ENCODE data around the gene RAB40C. TPM values are rescaled to one million over a fixed set of nuclear protein-coding genes. Genes with fewer than 3 reads are reported as not detected.

RAB40C gene
- total and polyA plus RNA-seq, 2 donors from 2014 or later, result 18.1 to 24.0 TPM

GRCh38 chr16:669666-670065 is 79.8 kb downstream of the RAB40C start:
- peaks cover 0 to 12% (median 10%) of the 10 kb centered on the region in 3 donors for H3K36me3 ChIP-seq (ENCODE audit: control insufficient read depth in 2 of 3, insufficient read depth in 3 of 3, low read length in 3 of 3)
- peaks cover 0 to 14% (median 4%) of the 10 kb centered on the region in 3 donors for H3K4me1 ChIP-seq (ENCODE audit: control insufficient read depth in 2 of 3, insufficient read depth in 2 of 3, low read depth in 1 of 3, low read length in 3 of 3)
- no peaks in the 10 kb centered on the region for H3K9me3 ChIP-seq (ENCODE audit: control insufficient read depth in 2 of 3, insufficient read depth in 1 of 3, low read length in 3 of 3)
- intact Hi-C loops (cut with DNase I), result no loop called here
- FAIRE-seq, result no peak
- H3K4me3 ChIP-seq (ENCODE audit: low read length in 3 of 3), result no peak overlapping the region
- DNase-seq, result no peak
- H3K27ac ChIP-seq (ENCODE audit: low read depth in 2 of 2, low read length in 2 of 2), result no peak overlapping the region
- H3K27me3 ChIP-seq (ENCODE audit: control insufficient read depth, insufficient read depth, low read length), result no peaks in the 10 kb centered on the region
- TF ChIP-seq CTCF (IDR thresholded peaks at IDR 0.05; ENCODE audit: borderline replicate concordance, extremely low read depth, insufficient read depth), result no peak
- H3K9ac ChIP-seq (ENCODE audit: low read length in 3 of 3), result no peak overlapping the region

- no peaks in the 10 kb centered on the region for H3K9me3 ChIP-seq (ENCODE audit: control insufficient read depth in 2 of 3, insufficient read depth in 1 of 3, low read length in 3 of 3)
- DNase-seq (no peak), FAIRE-seq (no peak)
- H3K27me3 ChIP-seq (ENCODE audit: control insufficient read depth, insufficient read depth, low read length), result no peaks in the 10 kb centered on the region
- H3K4me3 ChIP-seq (ENCODE audit: low read length in 3 of 3), result no peak overlapping the region
- peaks cover 0 to 19% (median 4%) of the 10 kb centered on the region in 3 donors for H3K4me1 ChIP-seq (ENCODE audit: control insufficient read depth in 2 of 3, insufficient read depth in 2 of 3, low read depth in 1 of 3, low read length in 3 of 3)
- H3K27ac ChIP-seq (ENCODE audit: low read depth in 2 of 2, low read length in 2 of 2), result no peak overlapping the region
- no peak overlapping the region for H3K9ac ChIP-seq (ENCODE audit: low read length in 3 of 3)
- H3K36me3 ChIP-seq (ENCODE audit: control insufficient read depth in 2 of 3, insufficient read depth in 3 of 3, low read length in 3 of 3), result peaks cover 0 to 12% (median 10%) of the 10 kb centered on the region in 3 donors
- intact Hi-C loops (cut with DNase I), result no loop called here
- no peak for TF ChIP-seq CTCF (IDR thresholded peaks at IDR 0.05; ENCODE audit: borderline replicate concordance, extremely low read depth, insufficient read depth)
Observed at GRCh38 chr16:670485-671352, 80.9 kb downstream of the RAB40C start.

- Histone ChIP-seq H3K27ac (ENCODE audit: low read depth in 2 of 2, low read length in 2 of 2) (no peak overlapping the region), H3K9ac (ENCODE audit: low read length in 3 of 3) (no peak overlapping the region), H3K4me3 (ENCODE audit: low read length in 3 of 3) (no peak overlapping the region), H3K27me3 (ENCODE audit: control insufficient read depth, insufficient read depth, low read length) (no peaks in the 10 kb centered on the region), H3K4me1 (ENCODE audit: control insufficient read depth in 2 of 3, insufficient read depth in 2 of 3, low read depth in 1 of 3, low read length in 3 of 3) (peaks cover 0 to 19% (median 4%) of the 10 kb centered on the region in 3 donors), H3K9me3 (ENCODE audit: control insufficient read depth in 2 of 3, insufficient read depth in 1 of 3, low read length in 3 of 3) (no peaks in the 10 kb centered on the region), H3K36me3 (ENCODE audit: control insufficient read depth in 2 of 3, insufficient read depth in 3 of 3, low read length in 3 of 3) (peaks cover 0 to 12% (median 10%) of the 10 kb centered on the region in 3 donors)
- FAIRE-seq, result no peak
- TF ChIP-seq CTCF (IDR thresholded peaks at IDR 0.05; ENCODE audit: borderline replicate concordance, extremely low read depth, insufficient read depth), result no peak
- intact Hi-C loops (cut with DNase I), result no loop called here
- no peak for DNase-seq
Observed at GRCh38 chr16:671353-672131, 81.7 kb downstream of the RAB40C start.

Data from kidney (tissue), 14 donors.